Neural crest cell (in vitro differentiated cells): ENCODE results near the gene C19orf47. TPM values are rescaled to one million over a fixed set of nuclear protein-coding genes. Genes with fewer than 3 reads are reported as not detected.
A peak's percentile ranks its signal among the peaks of the same experiment; 100 is the strongest.
"Not testable (repeated sequence)": the region's sequence is repeated elsewhere in the genome, so short reads cannot be mapped to it uniquely, and the experiment has no call there.

Experiments
- DNase-seq: peaks from one replicate; pipeline ENCODE4 v3.0.0; 2021; ENCODE audit warnings: low read depth, mixed read lengths, low spot score
- H3K27ac Mint-ChIP-seq: one replicate; pipeline ENCODE4 v1.8.0; 2021; ENCODE audit warnings: mild to moderate bottlenecking, mixed read lengths; ENCODE audit not compliant: unreplicated experiment
- H3K27me3 Mint-ChIP-seq: 2 replicates; pipeline ENCODE4 v1.8.0; 2021; ENCODE audit warnings: low read depth, mild to moderate bottlenecking, mixed read lengths
- H3K36me3 Mint-ChIP-seq: 2 replicates; pipeline ENCODE4 v1.8.0; 2021; ENCODE audit warnings: low read depth, mild to moderate bottlenecking, mixed read lengths
- H3K4me1 Mint-ChIP-seq: 2 replicates; pipeline ENCODE4 v1.8.0; 2021; ENCODE audit warnings: mixed read lengths
- H3K4me3 Mint-ChIP-seq: one replicate; pipeline ENCODE4 v1.8.0; 2021; ENCODE audit warnings: mild to moderate bottlenecking, mixed read lengths
- H3K9me3 Mint-ChIP-seq: 2 replicates; pipeline ENCODE4 v1.8.0; 2021; ENCODE audit warnings: mixed read lengths
- total RNA-seq: library from RNA; stranded (reverse); gene quantifications from 2 replicates; pipeline ENCODE4 v1.2.1, GENCODE V29; 2021
- TF ChIP-seq, protein P1 (sequence below): fragments of 200-600 bp; sonication (generic); conservative IDR thresholded peaks from 2 replicates; pipeline ENCODE4 v1.5.0; 2021; ENCODE audit warnings: antibody characterized with exemption, mild to moderate bottlenecking

Gene C19orf47
- total RNA-seq, 1 donor from 2014 or later = 19.0 TPM

DNA sequence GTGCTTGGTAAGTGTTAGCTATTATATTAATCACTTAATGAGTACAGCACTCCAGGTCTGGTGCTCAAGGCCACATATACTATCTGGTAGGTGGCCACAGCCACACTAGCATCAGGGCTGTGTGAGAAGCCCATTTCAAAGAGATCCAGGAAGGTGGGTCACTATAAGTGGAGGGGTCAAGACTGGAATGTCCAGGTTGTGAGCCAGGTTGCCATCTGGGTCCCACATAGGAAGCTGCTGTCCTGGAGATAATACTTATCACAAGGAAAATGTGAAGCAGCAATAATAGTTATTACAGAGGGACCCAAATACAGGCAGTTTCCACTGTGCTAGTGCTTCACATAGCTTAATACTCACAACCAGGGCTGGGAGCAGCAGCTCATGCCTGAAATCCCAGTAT is 13.1 kb downstream of the C19orf47 start:
- no peak for DNase-seq
- H3K27ac Mint-ChIP-seq = no peak overlapping the region
- H3K9me3 Mint-ChIP-seq = no peaks in the 10 kb centered on the region
- peaks cover 3% of the 10 kb centered on the region for H3K36me3 Mint-ChIP-seq
- H3K4me1 Mint-ChIP-seq = no peaks in the 10 kb centered on the region
- TF ChIP-seq, protein P1, sequence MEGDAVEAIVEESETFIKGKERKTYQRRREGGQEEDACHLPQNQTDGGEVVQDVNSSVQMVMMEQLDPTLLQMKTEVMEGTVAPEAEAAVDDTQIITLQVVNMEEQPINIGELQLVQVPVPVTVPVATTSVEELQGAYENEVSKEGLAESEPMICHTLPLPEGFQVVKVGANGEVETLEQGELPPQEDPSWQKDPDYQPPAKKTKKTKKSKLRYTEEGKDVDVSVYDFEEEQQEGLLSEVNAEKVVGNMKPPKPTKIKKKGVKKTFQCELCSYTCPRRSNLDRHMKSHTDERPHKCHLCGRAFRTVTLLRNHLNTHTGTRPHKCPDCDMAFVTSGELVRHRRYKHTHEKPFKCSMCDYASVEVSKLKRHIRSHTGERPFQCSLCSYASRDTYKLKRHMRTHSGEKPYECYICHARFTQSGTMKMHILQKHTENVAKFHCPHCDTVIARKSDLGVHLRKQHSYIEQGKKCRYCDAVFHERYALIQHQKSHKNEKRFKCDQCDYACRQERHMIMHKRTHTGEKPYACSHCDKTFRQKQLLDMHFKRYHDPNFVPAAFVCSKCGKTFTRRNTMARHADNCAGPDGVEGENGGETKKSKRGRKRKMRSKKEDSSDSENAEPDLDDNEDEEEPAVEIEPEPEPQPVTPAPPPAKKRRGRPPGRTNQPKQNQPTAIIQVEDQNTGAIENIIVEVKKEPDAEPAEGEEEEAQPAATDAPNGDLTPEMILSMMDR = no peak
- no peaks in the 10 kb centered on the region for H3K27me3 Mint-ChIP-seq
- H3K4me3 Mint-ChIP-seq = no peak overlapping the region

DNA sequence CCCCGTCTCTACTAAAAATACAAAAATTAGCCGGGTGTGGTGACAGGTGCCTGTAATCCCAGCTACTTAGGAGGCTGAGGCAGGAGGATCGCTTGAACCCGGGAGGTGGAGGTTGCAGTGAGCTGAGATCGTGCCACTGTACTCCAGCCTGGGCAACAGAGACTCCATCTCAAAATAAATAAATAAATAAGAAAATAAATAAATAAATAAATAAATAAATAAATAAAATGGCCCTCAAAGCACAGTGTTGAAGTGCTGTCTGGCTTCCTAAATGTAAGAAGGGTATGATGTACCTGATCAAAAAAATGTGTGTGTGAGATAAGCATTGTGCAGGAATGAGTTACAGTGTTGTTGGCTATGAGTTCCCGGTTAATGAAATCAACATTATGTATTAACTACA is 15.1 kb downstream of the C19orf47 start:
- not testable (repeated sequence) for H3K27me3 Mint-ChIP-seq, H3K36me3 Mint-ChIP-seq, DNase-seq, H3K27ac Mint-ChIP-seq, H3K4me1 Mint-ChIP-seq, H3K9me3 Mint-ChIP-seq, H3K4me3 Mint-ChIP-seq

DNA sequence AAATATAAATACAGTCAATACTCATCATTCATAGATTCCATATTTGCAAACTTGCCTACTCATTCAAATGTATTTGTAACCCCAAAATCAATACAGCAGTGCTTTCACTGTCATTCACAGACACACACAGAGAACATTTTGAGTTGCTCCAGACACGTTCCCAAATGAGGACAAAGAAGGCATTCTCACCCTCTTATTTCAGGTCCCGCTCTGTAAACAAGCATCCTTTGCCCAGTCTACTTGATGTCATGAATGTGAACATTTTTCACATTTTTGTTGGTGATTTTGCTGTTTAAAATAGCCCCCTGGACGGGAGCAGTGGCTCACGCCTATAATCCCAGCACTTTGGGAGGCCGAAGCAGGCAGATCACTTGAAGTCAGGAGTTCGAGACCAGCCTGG is 15.5 kb downstream of the C19orf47 start:
- H3K27ac Mint-ChIP-seq = no peak overlapping the region
- H3K4me1 Mint-ChIP-seq = no peaks in the 10 kb centered on the region
- no peaks in the 10 kb centered on the region for H3K36me3 Mint-ChIP-seq
- no peak for DNase-seq
- H3K4me3 Mint-ChIP-seq = no peak overlapping the region
- H3K27me3 Mint-ChIP-seq = no peaks in the 10 kb centered on the region
- H3K9me3 Mint-ChIP-seq = no peaks in the 10 kb centered on the region
- TF ChIP-seq, protein P1 = no peak

DNA sequence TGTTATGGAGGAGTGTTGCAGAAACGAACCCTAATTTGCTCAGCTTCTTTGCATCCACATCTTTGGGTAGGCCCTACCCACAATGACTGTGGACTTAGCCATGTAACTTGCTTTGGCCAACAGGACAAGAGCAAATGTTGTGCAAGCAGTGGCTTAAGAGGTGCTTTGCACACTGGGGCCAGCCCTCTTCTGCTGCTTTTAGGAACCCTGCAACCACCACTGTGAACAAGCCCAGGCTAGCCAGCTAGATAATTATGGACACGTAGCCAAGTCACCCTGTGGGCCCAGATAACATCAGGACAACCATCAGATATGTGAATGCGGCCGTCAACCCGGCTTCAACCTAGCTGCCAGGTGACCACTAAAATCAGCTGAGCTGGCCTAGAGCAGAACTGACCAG is 17.1 kb downstream of the C19orf47 start:
- Mint-ChIP-seq H3K9me3 (no peaks in the 10 kb centered on the region), H3K27ac (no peak overlapping the region), H3K36me3 (no peaks in the 10 kb centered on the region), H3K4me3 (no peak overlapping the region), H3K4me1 (no peaks in the 10 kb centered on the region), H3K27me3 (no peaks in the 10 kb centered on the region)
- TF ChIP-seq, protein P1 = no peak
- no peak for DNase-seq

DNA sequence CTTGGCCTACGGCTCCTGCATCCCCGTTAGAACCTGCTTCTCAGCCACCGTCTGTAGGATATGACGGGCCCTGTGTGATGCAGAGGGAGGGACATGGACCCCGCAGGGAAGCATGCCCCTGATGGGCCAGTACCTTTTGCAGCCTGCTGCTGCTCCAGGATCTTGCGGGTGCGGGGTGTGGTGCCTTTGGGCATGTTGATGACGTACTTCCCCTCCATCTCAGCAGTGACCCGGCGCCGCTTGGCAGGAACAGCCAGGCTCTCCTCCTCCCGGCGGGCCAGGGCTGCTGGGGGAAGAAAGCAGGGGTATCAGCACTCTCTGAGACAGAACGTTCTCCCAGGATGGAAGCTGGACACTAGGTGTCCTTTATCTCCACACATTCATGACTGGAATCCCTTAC is 22.0 kb downstream of the C19orf47 start:
- Mint-ChIP-seq H3K36me3 (peaks cover 2% of the 10 kb centered on the region), H3K9me3 (no peaks in the 10 kb centered on the region), H3K27ac (peak overlapping the region; percentile 27), H3K4me1 (no peaks in the 10 kb centered on the region), H3K27me3 (no peaks in the 10 kb centered on the region), H3K4me3 (no peak overlapping the region)
- TF ChIP-seq, protein P1 = no peak
- DNase-seq = no peak

DNA sequence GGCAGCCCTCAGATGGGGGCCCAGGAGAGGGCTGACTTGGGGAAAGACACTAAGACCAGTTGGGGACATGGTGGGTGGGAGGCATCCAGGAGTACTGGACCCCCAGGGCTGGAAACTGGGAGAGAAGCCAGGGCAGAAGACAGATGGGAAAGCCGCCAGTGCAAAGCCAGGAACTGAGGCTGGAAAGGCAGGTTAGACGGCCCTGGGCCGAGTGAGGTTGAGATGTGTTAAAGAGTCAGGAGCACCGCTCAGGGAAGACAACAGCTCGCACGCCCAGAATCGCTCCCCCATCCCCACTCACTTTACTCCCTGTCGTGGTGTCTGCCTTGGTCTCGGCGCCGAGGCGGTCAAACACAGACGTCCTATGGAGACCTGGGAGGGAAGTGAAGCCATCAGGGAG is 24.5 kb downstream of the C19orf47 start:
- no peak for DNase-seq
- no peak overlapping the region for H3K27ac Mint-ChIP-seq

More for the DNA sequence above, 24.5 kb downstream of the C19orf47 start:
- Mint-ChIP-seq H3K9me3 (no peaks in the 10 kb centered on the region), H3K4me3 (no peak overlapping the region), H3K36me3 (peaks cover 2% of the 10 kb centered on the region), H3K27me3 (no peaks in the 10 kb centered on the region), H3K4me1 (no peaks in the 10 kb centered on the region)
- TF ChIP-seq, protein P1 = no peak
